HG03520 (cell line): ENCODE results near the gene GYS1.
"Not testable (repeated sequence)": the region's sequence is repeated elsewhere in the genome, so short reads cannot be mapped to it uniquely, and the experiment has no call there.

Source experiments
- ATAC-seq: cut with Tn5 transposase; IDR thresholded peaks from one replicate; pipeline ENCODE4 v1.9.1; 2021; ENCODE audit warnings: mild to moderate bottlenecking, moderate library complexity; ENCODE audit not compliant: unreplicated experiment

Gene GYS1

GRCh38 chr19:48993175-48994034 is at the start of gene GYS1, which contains the start of gene RUVBL2:
GYS1 (minus strand) TSS chr19:48993309; CDS start chr19:48993112, 197 bp downstream.
RUVBL2 (plus strand) TSS chr19:48993887; CDS start chr19:48993912, 25 bp downstream.
- peak; percentile 85 for ATAC-seq

DNA sequence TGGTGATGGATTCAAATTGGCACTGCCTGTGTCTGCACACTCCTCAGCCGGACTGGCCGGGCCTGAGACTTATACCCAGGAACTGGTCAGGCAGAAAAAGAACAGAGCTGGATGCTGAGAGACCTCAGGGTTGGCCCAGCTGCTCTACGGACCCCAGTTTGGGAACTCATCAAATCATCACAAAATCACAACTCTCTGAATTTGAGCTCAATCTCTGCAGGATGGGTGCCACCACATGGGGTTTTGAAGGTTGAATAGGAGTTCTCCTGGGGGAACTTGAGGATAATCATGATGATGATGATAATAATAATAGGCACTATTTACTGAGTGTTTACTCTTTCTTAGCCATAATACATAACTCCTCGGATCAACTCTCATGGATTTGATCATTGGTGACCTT is 49.6 kb upstream of the GYS1 start:
- not testable (repeated sequence) for ATAC-seq

- ATAC-seq: no peak
These were observed 49.1 kb upstream of the GYS1 start for GRCh38 chr19:49042177-49042576.

DNA sequence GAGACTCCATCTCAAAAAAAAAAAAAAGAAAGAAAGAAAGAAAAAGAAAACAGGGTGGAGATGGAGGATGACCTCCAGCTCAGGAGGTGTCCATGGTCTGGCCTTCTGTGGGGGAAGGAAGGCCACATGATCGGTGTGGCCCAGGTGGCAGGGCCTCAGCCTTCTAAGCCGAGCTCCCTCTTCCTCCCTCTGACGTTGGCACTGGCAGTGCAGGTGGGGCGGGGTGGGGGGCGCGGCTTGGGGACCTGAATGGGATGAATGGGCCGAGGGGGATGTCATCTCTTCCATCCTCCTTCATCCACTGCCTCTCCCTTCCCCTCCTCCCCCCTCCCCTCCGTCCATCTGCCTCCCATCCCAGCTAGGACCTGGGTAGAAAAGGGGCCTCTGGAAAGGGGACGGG is 46.6 kb upstream of the GYS1 start:
- not testable (repeated sequence) for ATAC-seq

- ATAC-seq: not testable (repeated sequence)
These were observed 45.6 kb upstream of the GYS1 start for GRCh38 chr19:49038557-49039276.

DNA sequence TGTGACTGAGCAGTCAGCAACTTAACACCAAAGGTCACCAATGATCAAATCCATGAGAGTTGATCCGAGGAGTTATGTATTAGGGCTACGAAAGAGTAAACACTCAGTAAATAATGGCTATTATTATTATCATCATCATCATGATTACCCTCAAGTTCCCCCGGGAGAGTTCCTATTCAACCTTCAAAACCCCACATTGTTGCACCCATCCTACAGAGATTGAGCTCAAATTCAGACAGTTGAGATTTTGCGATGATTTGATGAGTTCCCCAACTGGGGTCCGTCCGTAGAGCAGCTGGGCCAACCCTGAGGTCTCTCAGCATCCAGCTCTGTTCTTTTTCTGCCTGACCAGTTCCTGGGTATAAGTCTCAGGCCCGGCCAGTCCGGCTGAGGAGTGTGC is 45.0 kb upstream of the GYS1 start:
- ATAC-seq: not testable (repeated sequence)

GRCh38 chr19:49036815-49037214 is 43.7 kb upstream of the GYS1 start, which contains the start of gene CGB1:
CGB1 (minus strand) TSS chr19:49036895; CDS start chr19:49036711, 184 bp downstream.
- ATAC-seq: not testable (repeated sequence)

GRCh38 chr19:49031642-49032301 is 38.7 kb upstream of the GYS1 start, which contains the start of gene CGB2:
CGB2 (plus strand) TSS chr19:49031890; CDS start chr19:49032096, 206 bp downstream.
- not testable (repeated sequence) for ATAC-seq

- ATAC-seq: not testable (repeated sequence)
These were observed 37.2 kb upstream of the GYS1 start for GRCh38 chr19:49030323-49030722.

DNA sequence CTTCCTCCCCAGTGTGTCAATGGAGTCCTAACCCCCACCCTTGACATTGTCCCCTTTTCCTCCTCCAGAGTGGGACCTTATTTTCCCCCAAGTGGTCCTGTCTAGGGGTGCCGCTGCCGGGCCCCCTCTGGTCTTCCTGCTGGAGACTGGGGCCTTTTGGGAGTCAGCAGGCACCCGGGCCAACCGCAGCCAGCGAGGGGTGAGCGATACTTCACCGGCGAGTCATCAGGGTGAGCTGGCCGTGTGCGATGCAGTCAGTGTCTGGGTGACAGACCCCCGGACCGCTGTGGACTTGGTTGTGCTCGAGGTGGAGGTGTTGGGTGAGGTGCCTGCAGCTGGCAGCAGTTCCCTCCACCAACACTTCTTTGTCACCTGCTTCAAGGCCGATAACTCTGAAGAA is 36.6 kb upstream of the GYS1 start:
- ATAC-seq: not testable (repeated sequence)

DNA sequence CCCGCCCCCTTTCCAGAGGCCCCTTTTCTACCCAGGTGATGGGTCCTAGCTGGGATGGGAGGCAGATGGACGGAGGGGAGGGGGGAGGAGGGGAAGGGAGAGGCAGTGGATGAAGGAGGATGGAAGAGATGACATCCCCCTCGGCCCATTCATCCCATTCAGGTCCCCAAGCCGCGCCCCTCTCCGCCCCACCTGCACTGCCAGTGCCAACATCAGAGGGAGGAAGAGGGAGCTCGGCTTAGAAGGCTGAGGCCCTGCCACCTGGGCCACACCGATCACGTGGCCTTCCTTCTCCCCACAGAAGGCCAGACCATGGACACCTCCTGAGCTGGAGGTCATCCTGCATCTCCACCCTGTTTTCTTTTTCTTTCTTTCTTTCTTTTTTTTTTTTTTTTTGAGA is 35.6 kb upstream of the GYS1 start:
- ATAC-seq: not testable (repeated sequence)

DNA sequence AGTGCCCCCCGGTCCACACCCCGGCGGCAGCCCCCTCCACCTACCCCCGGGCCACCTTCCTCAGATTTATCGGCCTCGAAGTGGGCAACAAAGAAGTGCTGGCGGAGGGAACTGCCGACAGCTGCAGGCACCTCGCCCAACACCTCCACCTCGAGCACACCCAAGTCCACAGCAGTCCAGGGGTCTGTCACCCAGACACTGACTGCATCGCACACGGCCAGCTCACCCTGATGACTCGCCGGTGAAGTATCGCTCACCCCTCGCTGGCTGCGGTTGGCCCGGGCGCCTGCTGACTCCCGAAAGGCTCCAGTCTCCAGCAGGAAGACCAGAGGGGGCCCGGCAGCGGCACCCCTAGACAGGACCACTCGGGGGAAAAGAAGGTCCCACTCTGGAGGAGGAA is 32.5 kb upstream of the GYS1 start:
- not testable (repeated sequence) for ATAC-seq

DNA sequence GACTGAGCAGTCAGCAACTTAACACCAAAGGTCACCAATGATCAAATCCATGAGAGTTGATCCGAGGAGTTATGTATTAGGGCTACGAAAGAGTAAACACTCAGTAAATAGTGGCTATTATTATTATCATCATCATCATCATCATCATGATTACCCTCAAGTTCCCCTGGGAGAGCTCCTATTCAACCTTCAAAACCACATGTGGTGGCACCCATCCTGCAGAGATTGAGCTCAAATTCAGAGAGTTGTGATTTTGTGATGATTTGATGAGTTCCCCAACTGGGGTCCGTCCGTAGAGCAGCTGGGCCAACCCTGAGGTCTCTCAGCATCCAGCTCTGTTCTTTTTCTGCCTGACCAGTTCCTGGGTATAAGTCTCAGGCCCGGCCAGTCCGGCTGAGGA is 32.0 kb upstream of the GYS1 start:
- ATAC-seq: not testable (repeated sequence)

DNA sequence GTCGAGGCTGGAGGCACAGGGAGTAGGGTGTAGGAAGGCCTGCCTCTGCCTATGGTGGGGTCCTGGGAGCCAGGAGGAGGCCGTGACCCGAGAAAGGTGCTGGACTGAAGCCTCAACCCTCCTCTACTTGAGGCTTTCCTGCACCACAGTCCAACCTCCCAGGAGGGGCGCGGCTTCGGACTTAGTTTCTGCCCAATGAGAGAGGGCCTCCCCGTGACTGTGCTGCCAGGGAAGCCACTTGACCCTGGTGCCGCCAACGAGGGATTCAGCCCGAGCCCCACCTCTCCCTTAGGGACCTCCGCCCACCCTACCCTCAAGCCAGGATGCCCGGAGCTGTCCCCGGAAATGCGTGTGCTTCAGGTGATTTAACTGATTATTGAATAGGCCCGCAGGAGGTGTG is 31.1 kb upstream of the GYS1 start, which contains the start of gene CGB3:
Gene CGB3 (minus strand): TSS at position 101 of the 400 bp plus-strand sequence. CDS start 362 bp downstream, outside the sequence.
- ATAC-seq: not testable (repeated sequence)

GRCh38 chr19:49022116-49022515 is 29.0 kb upstream of the GYS1 start:
- no peak for ATAC-seq

DNA sequence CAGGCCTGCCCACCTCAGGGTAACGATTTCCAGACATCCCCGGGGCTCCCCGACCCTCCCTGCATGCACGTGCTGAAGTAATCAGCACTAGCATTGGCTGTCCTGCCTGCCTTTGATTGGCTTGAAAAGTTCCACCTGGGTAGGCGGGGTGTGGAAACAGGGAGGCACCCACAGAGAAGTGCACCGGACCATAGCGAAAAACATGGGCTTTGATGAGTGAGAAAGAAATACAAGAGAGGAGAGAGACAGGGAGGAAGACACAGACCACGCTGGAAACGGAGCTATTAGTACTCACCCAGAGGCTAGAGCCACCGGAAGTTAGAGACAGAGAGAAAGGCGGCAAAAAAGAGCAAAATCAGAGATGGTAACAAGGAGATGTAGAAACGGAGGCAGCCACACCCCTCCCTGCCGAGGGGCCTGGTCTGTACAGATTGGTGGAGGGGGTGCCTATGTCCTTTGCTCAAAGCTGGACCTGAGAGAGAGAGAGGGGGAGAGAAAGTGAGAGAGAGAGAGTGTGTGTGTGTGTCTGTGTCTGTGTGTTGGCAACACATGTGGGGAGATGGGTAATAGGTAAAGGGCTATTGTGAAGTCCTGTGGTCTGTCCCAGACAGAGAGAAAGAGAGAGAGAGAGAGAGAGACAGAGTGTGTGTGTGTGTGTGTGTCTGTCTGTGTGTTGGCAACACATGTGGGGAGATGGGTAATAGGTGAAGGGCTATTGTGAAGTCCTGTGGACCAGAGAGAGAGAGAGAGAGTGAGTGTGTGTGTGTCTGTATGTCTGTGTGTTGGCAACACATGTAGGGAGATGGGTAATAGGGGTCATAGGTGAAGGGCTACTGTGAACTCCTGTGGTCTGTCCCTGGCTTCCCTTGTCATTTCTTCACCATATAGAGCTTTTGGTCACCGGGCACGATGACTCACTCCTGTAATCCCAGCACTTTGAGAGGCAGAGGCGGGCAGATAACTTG is 28.1 kb upstream of the GYS1 start:
- no peak for ATAC-seq

GRCh38 chr19:49020342-49020741 is 27.2 kb upstream of the GYS1 start:
- no peak for ATAC-seq

GRCh38 chr19:49019242-49019932 is 26.3 kb upstream of the GYS1 start:
- no peak for ATAC-seq
